Measurements from ENCODE around the gene PSMA7.

Gene PSMA7

DNA sequence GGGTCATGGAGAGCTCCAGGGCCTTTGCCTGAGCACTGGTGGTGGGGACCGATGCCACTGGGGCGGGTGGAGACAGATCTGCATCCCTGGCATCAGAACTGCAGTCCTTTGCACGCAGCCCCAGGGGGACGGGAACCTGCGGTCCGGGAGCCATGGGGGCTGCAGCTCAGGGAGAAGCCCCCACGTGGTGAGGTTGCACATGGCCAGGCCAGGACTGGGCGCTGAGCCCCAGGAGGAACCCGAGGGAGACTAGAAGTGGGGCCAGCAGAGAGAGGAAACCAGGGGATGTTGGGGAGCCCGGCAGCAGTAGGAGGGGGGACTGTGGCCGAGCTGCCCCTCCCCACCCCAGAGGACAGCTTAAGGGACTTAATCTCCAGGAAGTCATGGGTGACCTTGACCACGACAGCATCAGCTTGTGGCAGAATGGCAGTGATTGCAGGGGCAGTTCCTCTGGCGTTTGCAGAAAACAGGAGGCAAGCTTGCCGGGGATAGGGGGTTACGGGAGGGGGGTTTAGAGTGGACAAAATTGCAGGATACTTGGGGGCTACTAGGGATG, 38.9 kb downstream of the PSMA7 start:
- no peak overlapping the region for H3K4me3 ChIP-seq (ENCODE audit: low read length)
- DNase-seq (ENCODE audit: low read depth) = no peak
- TF ChIP-seq, protein P1, sequence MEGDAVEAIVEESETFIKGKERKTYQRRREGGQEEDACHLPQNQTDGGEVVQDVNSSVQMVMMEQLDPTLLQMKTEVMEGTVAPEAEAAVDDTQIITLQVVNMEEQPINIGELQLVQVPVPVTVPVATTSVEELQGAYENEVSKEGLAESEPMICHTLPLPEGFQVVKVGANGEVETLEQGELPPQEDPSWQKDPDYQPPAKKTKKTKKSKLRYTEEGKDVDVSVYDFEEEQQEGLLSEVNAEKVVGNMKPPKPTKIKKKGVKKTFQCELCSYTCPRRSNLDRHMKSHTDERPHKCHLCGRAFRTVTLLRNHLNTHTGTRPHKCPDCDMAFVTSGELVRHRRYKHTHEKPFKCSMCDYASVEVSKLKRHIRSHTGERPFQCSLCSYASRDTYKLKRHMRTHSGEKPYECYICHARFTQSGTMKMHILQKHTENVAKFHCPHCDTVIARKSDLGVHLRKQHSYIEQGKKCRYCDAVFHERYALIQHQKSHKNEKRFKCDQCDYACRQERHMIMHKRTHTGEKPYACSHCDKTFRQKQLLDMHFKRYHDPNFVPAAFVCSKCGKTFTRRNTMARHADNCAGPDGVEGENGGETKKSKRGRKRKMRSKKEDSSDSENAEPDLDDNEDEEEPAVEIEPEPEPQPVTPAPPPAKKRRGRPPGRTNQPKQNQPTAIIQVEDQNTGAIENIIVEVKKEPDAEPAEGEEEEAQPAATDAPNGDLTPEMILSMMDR (IDR thresholded peaks at IDR 0.05; ENCODE audit: insufficient read depth, low read depth, low read length, missing control alignments) = no peak

DNA sequence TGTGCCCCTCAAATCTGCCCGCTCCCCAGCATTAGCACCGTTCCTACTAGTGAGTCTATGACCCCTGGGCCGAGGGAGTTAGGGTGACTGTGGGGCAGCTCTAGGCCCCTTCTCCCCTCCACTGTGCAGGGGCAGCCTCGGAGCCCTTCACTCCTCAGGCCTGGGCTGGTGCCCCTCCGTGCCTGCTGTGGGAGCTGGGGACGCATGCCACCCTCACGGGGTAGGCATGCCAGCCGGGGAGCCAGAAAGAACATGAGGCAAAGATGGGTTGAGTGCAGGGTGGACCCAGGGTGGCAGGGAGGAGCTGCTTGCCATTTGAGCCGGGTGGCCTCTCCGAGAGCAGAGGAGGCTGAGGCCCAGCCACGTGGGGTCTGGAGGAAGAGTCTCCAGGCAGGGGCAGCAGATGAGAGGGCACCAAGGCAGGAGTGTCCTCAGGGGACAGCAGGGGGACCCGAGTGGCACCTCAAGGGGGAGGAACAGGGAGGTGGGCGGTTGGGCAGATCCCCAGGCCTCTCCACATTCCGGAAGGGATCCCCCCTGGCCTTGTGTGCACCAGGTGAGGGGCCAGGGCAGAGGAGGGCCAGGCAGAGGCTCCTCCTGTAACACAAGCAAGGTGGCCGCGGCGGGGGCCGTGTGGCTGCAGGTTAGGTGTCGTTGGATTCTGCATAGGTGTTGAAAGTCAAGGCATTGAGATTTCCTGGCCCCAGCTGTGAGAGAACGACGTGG, 39.5 kb downstream of the PSMA7 start:
- TF ChIP-seq, protein P1 (IDR thresholded peaks at IDR 0.05; ENCODE audit: insufficient read depth, low read depth, low read length, missing control alignments) = no peak
- H3K4me3 ChIP-seq (ENCODE audit: low read length) = no peak overlapping the region
- DNase-seq (ENCODE audit: low read depth) = no peak

DNA sequence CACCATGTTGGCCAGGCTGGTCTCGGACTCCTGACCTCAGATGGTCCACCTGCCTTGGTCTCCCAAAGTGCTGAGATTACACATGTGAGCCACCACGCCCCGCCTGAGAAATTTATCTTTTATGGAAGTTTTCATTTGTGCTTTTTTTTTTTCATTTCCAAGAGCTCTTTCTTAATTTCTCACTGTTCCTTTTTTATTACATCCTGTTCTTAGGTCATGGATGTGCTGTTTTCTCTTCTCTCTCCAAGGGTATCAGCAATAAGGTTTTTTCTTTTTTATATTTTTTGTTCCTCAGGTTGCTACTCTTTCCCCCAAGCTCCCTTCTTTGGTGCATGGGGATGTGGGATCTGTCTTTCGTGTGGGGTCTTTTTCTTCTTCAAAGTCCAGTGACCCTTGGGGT, 42.1 kb downstream of the PSMA7 start:
- H3K4me3 ChIP-seq (ENCODE audit: low read length) = no peak overlapping the region
- TF ChIP-seq, protein P1 (IDR thresholded peaks at IDR 0.05; ENCODE audit: insufficient read depth, low read depth, low read length, missing control alignments) = no peak
- no peak for DNase-seq (ENCODE audit: low read depth)

DNA sequence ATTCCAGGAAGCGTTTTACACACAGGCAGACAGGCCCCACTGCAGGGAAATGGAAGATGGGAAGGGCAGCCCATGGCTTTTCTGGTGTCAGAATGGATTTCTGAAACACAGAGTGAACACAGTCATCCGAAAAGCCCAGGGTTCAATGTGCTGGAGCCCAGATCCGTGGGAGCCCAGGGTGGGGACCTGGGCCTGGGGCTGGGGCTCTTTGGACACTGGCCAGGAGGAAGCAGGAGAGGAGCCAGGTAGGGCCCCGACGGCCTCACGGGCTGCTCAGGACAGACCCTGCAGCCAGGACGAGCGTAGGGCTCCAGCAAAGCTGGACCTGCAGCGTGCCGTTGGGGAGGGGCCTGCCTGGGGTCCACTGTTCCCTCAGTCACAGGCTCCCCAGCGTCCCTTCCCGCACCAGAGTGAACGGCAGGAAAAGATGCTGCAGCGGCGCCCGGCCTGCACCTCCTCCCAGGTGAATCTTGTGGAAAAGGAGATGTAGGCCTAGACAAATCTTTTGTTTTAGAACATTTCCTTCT, 45.2 kb downstream of the PSMA7 start:
- no peak overlapping the region for H3K4me3 ChIP-seq (ENCODE audit: low read length)
- no peak for DNase-seq (ENCODE audit: low read depth)
- TF ChIP-seq, protein P1 (IDR thresholded peaks at IDR 0.05; ENCODE audit: insufficient read depth, low read depth, low read length, missing control alignments) = no peak

DNA sequence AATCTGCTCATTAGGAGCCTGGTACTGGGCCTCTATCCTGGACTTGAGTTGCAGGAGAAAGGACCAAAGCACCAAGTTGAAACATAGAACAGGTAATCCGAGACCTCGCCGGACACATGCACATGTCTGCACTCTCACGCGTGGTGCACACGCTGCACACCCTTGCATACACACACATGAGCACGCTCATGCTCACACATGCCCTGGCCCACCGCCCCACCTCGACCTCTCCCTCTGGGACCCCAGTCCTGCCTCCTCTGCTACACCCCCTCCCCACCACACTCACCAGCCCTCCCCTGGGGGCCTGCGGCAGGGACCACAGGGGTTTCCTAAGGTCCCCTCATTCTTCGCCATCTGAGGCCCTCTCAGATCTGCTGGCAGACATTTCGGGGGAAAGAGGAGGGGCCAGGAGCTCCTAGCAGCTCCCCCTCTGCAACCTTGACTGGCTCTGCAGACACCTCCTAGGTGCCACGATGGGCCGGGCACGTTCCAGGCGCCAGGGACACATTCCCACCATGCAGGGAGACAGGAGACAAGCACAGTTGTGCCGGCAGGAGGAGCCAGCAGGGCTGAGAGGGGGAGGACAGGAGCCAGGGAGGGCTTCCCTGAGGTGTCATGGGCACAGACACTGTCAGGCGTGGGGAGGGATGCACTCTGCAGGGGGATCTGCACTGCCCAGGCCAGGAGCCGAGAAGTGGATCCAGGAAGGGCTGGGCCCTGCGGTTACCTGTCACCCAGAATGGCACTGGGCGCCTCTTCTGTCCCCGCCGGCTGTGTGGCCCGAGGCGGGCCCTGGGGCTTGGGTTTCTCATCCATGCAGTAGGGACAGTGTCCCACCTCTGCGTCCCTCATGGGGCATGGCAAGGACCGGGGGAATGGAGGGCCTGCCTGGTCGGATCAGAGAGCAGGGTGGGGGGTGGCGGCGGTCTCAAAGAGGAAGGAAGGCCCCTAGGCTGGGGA, 46.5 kb downstream of the PSMA7 start:
- DNase-seq (ENCODE audit: low read depth) = no peak
- TF ChIP-seq, protein P1 (IDR thresholded peaks at IDR 0.05; ENCODE audit: insufficient read depth, low read depth, low read length, missing control alignments) = no peak
- no peak overlapping the region for H3K4me3 ChIP-seq (ENCODE audit: low read length)

DNA sequence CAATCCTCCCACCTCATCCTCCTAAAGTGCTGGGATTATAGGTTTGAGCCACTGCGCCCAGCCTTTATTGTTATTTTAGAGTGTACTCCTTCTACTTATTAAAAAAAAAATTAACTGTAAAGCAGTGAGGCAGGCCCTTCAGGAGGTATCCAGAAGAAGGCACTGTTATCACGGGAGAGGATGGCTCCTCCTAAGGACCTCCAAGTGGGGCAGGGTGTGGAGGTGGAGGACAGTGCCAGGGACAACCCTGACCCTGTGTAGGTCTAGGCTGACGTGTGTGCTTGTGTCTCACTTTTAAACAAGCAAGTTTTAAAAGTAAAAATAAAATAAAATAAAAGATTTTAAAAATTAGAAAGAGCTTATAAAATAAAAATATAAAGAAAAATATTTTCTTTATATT, 53.8 kb downstream of the PSMA7 start:
- TF ChIP-seq, protein P1 (IDR thresholded peaks at IDR 0.05; ENCODE audit: insufficient read depth, low read depth, low read length, missing control alignments) = no peak
- DNase-seq (ENCODE audit: low read depth) = no peak
- H3K4me3 ChIP-seq (ENCODE audit: low read length) = no peak overlapping the region

Data from epithelial cell of esophagus (primary cell).